ENCODE results near the gene EPG5.
"Not testable (repeated sequence)": the region's sequence is repeated elsewhere in the genome, so short reads cannot be mapped to it uniquely, and the experiment has no call there.

Gene EPG5

GRCh38 chr18:45864081-45864480, 103.0 kb downstream of the EPG5 start:
- DNase-seq (ENCODE audit: low read depth in 2 of 2) = no peak

- no peak for DNase-seq (ENCODE audit: low read depth in 2 of 2)
These were observed 103.7 kb downstream of the EPG5 start for GRCh38 chr18:45863469-45863868.

GRCh38 chr18:45861926-45862325, 105.2 kb downstream of the EPG5 start:
- no peak for DNase-seq (ENCODE audit: low read depth in 2 of 2)

- no peak for DNase-seq (ENCODE audit: low read depth in 2 of 2)
These were observed 106.2 kb downstream of the EPG5 start for GRCh38 chr18:45860971-45861370.

GRCh38 chr18:45860492-45860891, 106.6 kb downstream of the EPG5 start:
- no peak for DNase-seq (ENCODE audit: low read depth in 2 of 2)

- no peak for DNase-seq (ENCODE audit: low read depth in 2 of 2)
These were observed 107.8 kb downstream of the EPG5 start for GRCh38 chr18:45859334-45859733.

- no peak for DNase-seq (ENCODE audit: low read depth in 2 of 2)
These were observed 110.6 kb downstream of the EPG5 start for GRCh38 chr18:45856531-45856930.

GRCh38 chr18:45854036-45854586, 113.0 kb downstream of the EPG5 start:
- DNase-seq (ENCODE audit: low read depth in 2 of 2) = no peak

- no peak for DNase-seq (ENCODE audit: low read depth in 2 of 2)
These were observed 114.5 kb downstream of the EPG5 start for GRCh38 chr18:45852631-45853030.

- DNase-seq (ENCODE audit: low read depth in 2 of 2) = no peak
These were observed 115.8 kb downstream of the EPG5 start for GRCh38 chr18:45851161-45851925.

- DNase-seq (ENCODE audit: low read depth in 2 of 2) = no peak
These were observed 117.1 kb downstream of the EPG5 start for GRCh38 chr18:45850021-45850420.

GRCh38 chr18:45849529-45849928, 117.6 kb downstream of the EPG5 start:
- no peak for DNase-seq (ENCODE audit: low read depth in 2 of 2)

GRCh38 chr18:45848643-45849042, 118.5 kb downstream of the EPG5 start:
- DNase-seq (ENCODE audit: low read depth in 2 of 2) = not testable (repeated sequence)

GRCh38 chr18:45847119-45847518, 120.0 kb downstream of the EPG5 start:
- DNase-seq (ENCODE audit: low read depth in 2 of 2) = no peak

GRCh38 chr18:45845410-45845809, 121.7 kb downstream of the EPG5 start:
- no peak for DNase-seq (ENCODE audit: low read depth in 2 of 2)

- no peak for DNase-seq (ENCODE audit: low read depth in 2 of 2)
These were observed 122.2 kb downstream of the EPG5 start for GRCh38 chr18:45844938-45845337.

GRCh38 chr18:45843019-45843418, 124.1 kb downstream of the EPG5 start:
- DNase-seq (ENCODE audit: low read depth in 2 of 2) = no peak

GRCh38 chr18:45841765-45842442, 125.2 kb downstream of the EPG5 start:
- DNase-seq (ENCODE audit: low read depth in 2 of 2) = no peak

GRCh38 chr18:45841060-45841764, 125.9 kb downstream of the EPG5 start:
- no peak for DNase-seq (ENCODE audit: low read depth in 2 of 2)

- no peak for DNase-seq (ENCODE audit: low read depth in 2 of 2)
These were observed 127.4 kb downstream of the EPG5 start for GRCh38 chr18:45839414-45840395.
